Gastrocnemius medialis (tissue), 4 donors: ENCODE measurements around the gene CTXN3.

ENCODE experiments used
- POLR2A ChIP-seq, 2 donors: fragments of 450-650 bp; IDR thresholded peaks; one replicate each; pipeline ENCODE4 v1.6.1; 2017; ENCODE audit warnings: antibody characterized with exemption in 2 of 2, mild to moderate bottlenecking in 2 of 2, moderate library complexity in 2 of 2
- TF ChIP-seq, protein P1 (sequence below), 5 experiments: fragments of 450-650 bp in 3 of 5; fragments of 200-600 bp in 2 of 5; sonication (generic) in 2 of 5; IDR thresholded peaks in 4 of 5; conservative IDR thresholded peaks in 1 of 5; 1 replicate in 4 of 5; 2 replicates in 1 of 5; pipeline ENCODE4 v1.5.1; 2016 to 2019; ENCODE audit warnings: antibody characterized with exemption in 5 of 5, mild to moderate bottlenecking in 3 of 5, moderate library complexity in 3 of 5

- TF ChIP-seq, protein P1, sequence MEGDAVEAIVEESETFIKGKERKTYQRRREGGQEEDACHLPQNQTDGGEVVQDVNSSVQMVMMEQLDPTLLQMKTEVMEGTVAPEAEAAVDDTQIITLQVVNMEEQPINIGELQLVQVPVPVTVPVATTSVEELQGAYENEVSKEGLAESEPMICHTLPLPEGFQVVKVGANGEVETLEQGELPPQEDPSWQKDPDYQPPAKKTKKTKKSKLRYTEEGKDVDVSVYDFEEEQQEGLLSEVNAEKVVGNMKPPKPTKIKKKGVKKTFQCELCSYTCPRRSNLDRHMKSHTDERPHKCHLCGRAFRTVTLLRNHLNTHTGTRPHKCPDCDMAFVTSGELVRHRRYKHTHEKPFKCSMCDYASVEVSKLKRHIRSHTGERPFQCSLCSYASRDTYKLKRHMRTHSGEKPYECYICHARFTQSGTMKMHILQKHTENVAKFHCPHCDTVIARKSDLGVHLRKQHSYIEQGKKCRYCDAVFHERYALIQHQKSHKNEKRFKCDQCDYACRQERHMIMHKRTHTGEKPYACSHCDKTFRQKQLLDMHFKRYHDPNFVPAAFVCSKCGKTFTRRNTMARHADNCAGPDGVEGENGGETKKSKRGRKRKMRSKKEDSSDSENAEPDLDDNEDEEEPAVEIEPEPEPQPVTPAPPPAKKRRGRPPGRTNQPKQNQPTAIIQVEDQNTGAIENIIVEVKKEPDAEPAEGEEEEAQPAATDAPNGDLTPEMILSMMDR (IDR thresholded peaks at IDR 0.05 in 4 of 5, conservative IDR thresholded peaks at IDR 0.05 in 1 of 5) = no peak
- TF ChIP-seq POLR2A (IDR thresholded peaks at IDR 0.05) = no peak
Observed at GRCh38 chr5:127599847-127600246, 49.0 kb upstream of the CTXN3 start.
